ENCODE data around the gene MRO. TPM values are rescaled to one million over a fixed set of nuclear protein-coding genes. Genes with fewer than 3 reads are reported as not detected.

The MRO gene
- not detected in 2 replicates for total RNA-seq

GRCh38 chr18:50819728-50820378 is at the start of gene MRO:
MRO (minus strand) TSS chr18:50820016; CDS start chr18:50809400, 10,616 bp downstream.

Other genes with a start within 250 kb of the MRO start
- 31.8 and 32.8 TPM in 2 replicates for gene ME2, start 59.1 kb upstream of the MRO start, total RNA-seq
- 5.7 and 6.3 TPM in 2 replicates for gene ELAC1, start 148.0 kb upstream of the MRO start, total RNA-seq
- gene SMAD4, start 210.2 kb upstream of the MRO start, total RNA-seq, result 54.3 and 70.3 TPM in 2 replicates

Data from aortic smooth muscle cell (primary cell).